ENCODE measurements around the gene TRIM41.

GRCh38 chr5:181243018-181243563, 20.0 kb downstream of the TRIM41 start:
- TF ChIP-seq ZC3H10 (CRISPR knock-in tag; IDR thresholded peaks at IDR 0.05) (no peak), GLIS3 (CRISPR knock-in tag; IDR thresholded peaks at IDR 0.05) (no peak; the same call in 1 of the 2 replicates), PPARA (CRISPR knock-in tag; IDR thresholded peaks at IDR 0.05; ENCODE audit: borderline replicate concordance) (no peak), PATZ1 (CRISPR knock-in tag; IDR thresholded peaks at IDR 0.05; ENCODE audit: borderline replicate concordance) (no peak), CSDC2 (CRISPR knock-in tag; IDR thresholded peaks at IDR 0.05) (no peak), ZNF70 (CRISPR knock-in tag; IDR thresholded peaks at IDR 0.05) (no peak), ESRRG (CRISPR knock-in tag; IDR thresholded peaks at IDR 0.05) (no peak), ZNF565 (CRISPR knock-in tag; conservative IDR thresholded peaks at IDR 0.05; ENCODE audit: low read depth) (no peak), ARNTL (CRISPR knock-in tag; IDR thresholded peaks at IDR 0.05; ENCODE audit: borderline replicate concordance, low read depth) (no peak)
- TF ChIP-seq, protein P1, sequence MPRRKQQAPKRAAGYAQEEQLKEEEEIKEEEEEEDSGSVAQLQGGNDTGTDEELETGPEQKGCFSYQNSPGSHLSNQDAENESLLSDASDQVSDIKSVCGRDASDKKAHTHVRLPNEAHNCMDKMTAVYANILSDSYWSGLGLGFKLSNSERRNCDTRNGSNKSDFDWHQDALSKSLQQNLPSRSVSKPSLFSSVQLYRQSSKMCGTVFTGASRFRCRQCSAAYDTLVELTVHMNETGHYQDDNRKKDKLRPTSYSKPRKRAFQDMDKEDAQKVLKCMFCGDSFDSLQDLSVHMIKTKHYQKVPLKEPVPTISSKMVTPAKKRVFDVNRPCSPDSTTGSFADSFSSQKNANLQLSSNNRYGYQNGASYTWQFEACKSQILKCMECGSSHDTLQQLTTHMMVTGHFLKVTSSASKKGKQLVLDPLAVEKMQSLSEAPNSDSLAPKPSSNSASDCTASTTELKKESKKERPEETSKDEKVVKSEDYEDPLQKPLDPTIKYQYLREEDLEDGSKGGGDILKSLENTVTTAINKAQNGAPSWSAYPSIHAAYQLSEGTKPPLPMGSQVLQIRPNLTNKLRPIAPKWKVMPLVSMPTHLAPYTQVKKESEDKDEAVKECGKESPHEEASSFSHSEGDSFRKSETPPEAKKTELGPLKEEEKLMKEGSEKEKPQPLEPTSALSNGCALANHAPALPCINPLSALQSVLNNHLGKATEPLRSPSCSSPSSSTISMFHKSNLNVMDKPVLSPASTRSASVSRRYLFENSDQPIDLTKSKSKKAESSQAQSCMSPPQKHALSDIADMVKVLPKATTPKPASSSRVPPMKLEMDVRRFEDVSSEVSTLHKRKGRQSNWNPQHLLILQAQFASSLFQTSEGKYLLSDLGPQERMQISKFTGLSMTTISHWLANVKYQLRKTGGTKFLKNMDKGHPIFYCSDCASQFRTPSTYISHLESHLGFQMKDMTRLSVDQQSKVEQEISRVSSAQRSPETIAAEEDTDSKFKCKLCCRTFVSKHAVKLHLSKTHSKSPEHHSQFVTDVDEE (CRISPR knock-in tag; IDR thresholded peaks at IDR 0.05) = no peak
- TF ChIP-seq, protein P2, sequence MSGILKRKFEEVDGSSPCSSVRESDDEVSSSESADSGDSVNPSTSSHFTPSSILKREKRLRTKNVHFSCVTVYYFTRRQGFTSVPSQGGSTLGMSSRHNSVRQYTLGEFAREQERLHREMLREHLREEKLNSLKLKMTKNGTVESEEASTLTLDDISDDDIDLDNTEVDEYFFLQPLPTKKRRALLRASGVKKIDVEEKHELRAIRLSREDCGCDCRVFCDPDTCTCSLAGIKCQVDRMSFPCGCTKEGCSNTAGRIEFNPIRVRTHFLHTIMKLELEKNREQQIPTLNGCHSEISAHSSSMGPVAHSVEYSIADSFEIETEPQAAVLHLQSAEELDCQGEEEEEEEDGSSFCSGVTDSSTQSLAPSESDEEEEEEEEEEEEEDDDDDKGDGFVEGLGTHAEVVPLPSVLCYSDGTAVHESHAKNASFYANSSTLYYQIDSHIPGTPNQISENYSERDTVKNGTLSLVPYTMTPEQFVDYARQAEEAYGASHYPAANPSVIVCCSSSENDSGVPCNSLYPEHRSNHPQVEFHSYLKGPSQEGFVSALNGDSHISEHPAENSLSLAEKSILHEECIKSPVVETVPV (CRISPR knock-in tag; IDR thresholded peaks at IDR 0.05) = no peak
- TF ChIP-seq, protein P3, sequence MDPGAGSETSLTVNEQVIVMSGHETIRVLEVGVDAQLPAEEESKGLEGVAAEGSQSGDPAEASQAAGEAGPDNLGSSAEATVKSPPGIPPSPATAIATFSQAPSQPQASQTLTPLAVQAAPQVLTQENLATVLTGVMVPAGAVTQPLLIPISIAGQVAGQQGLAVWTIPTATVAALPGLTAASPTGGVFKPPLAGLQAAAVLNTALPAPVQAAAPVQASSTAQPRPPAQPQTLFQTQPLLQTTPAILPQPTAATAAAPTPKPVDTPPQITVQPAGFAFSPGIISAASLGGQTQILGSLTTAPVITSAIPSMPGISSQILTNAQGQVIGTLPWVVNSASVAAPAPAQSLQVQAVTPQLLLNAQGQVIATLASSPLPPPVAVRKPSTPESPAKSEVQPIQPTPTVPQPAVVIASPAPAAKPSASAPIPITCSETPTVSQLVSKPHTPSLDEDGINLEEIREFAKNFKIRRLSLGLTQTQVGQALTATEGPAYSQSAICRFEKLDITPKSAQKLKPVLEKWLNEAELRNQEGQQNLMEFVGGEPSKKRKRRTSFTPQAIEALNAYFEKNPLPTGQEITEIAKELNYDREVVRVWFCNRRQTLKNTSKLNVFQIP (CRISPR knock-in tag; IDR thresholded peaks at IDR 0.05; ENCODE audit: borderline replicate concordance, low read depth) = no peak

Data from SK-N-SH treated with all-trans-retinoic acid at 6 μM for 48 hours (cell line).